HFFc6 (cell line): ENCODE measurements around the gene BICDL1. TPM values are rescaled to one million over a fixed set of nuclear protein-coding genes. Genes with fewer than 3 reads are reported as not detected.

Source experiments
- DNase-seq: peaks from one replicate; pipeline ENCODE4 v3.0.0-alpha.2; 2018
- H3K27ac Mint-ChIP-seq: 2 replicates; pipeline ENCODE4 v1.8.0; 2020; ENCODE audit warnings: mild to moderate bottlenecking, mixed read lengths
- H3K27me3 Mint-ChIP-seq: 2 replicates; pipeline ENCODE4 v1.8.0; 2021; ENCODE audit warnings: mild to moderate bottlenecking, moderate library complexity, mixed read lengths; ENCODE audit not compliant: insufficient read depth
- H3K36me3 Mint-ChIP-seq: 2 replicates; pipeline ENCODE4 v1.8.0; 2021; ENCODE audit warnings: low read depth, mixed read lengths
- H3K4me1 Mint-ChIP-seq: 2 replicates; pipeline ENCODE4 v1.8.0; 2020; ENCODE audit warnings: low read depth, mixed read lengths
- H3K4me3 Mint-ChIP-seq: 2 replicates; pipeline ENCODE4 v1.8.0; 2020; ENCODE audit warnings: mild to moderate bottlenecking, moderate library complexity, mixed read lengths
- H3K9me3 Mint-ChIP-seq: 2 replicates; pipeline ENCODE4 v1.8.0; 2020; ENCODE audit warnings: mild to moderate bottlenecking, mixed read lengths
- CTCF ChIP-seq: fragments of 200-600 bp; sonication (generic); IDR thresholded peaks from 2 replicates; pipeline ENCODE4 v1.5.0; 2021; ENCODE audit warnings: antibody characterized with exemption, mild to moderate bottlenecking
- total RNA-seq, 6 experiments: library from RNA; stranded (reverse); fragmentation: NEBNext Ultra II Directional; extraction: Animal tissue kit (Norgen Biotek cat#: 25700); gene quantifications; 2 replicates in 1 of 6; 3 replicates in 5 of 6; pipeline ENCODE4 v1.2.3, GENCODE V29; 2021

The BICDL1 gene
- total RNA-seq, 6 experiments from 2014 or later, result 0.05 TPM; not detected in 5

GRCh38 chr12:120069278-120069677 lies 80.2 kb downstream of the BICDL1 start:
- Mint-ChIP-seq H3K27me3 (peaks cover 55% of the 10 kb centered on the region), H3K36me3 (no peaks in the 10 kb centered on the region), H3K4me1 (no peaks in the 10 kb centered on the region), H3K9me3 (no peaks in the 10 kb centered on the region), H3K4me3 (no peak overlapping the region), H3K27ac (no peak overlapping the region)
- TF ChIP-seq CTCF, result no peak
- no peak for DNase-seq

GRCh38 chr12:120071493-120072020 lies 82.5 kb downstream of the BICDL1 start:
- Mint-ChIP-seq H3K9me3 (no peaks in the 10 kb centered on the region), H3K4me1 (no peaks in the 10 kb centered on the region), H3K36me3 (no peaks in the 10 kb centered on the region), H3K4me3 (no peak overlapping the region), H3K27me3 (peaks cover 50% of the 10 kb centered on the region), H3K27ac (no peak overlapping the region)
- DNase-seq, result no peak
- no peak for TF ChIP-seq CTCF

- no peak for DNase-seq
- TF ChIP-seq CTCF, result no peak
- H3K9me3 Mint-ChIP-seq, result no peaks in the 10 kb centered on the region
- H3K4me3 Mint-ChIP-seq, result no peak overlapping the region
- H3K36me3 Mint-ChIP-seq, result no peaks in the 10 kb centered on the region
- H3K27ac Mint-ChIP-seq, result no peak overlapping the region
- H3K4me1 Mint-ChIP-seq, result no peaks in the 10 kb centered on the region
- peaks cover 48% of the 10 kb centered on the region for H3K27me3 Mint-ChIP-seq
Observed at GRCh38 chr12:120072472-120073249, 83.6 kb downstream of the BICDL1 start.

GRCh38 chr12:120075034-120075616 lies 86.1 kb downstream of the BICDL1 start:
- DNase-seq, result no peak
- no peaks in the 10 kb centered on the region for H3K9me3 Mint-ChIP-seq
- no peak for TF ChIP-seq CTCF
- H3K27me3 Mint-ChIP-seq, result peaks cover 50% of the 10 kb centered on the region
- no peaks in the 10 kb centered on the region for H3K36me3 Mint-ChIP-seq
- no peak overlapping the region for H3K27ac Mint-ChIP-seq
- H3K4me1 Mint-ChIP-seq, result peaks cover 8% of the 10 kb centered on the region
- no peak overlapping the region for H3K4me3 Mint-ChIP-seq

GRCh38 chr12:120076651-120077050 lies 87.6 kb downstream of the BICDL1 start:
- no peaks in the 10 kb centered on the region for H3K9me3 Mint-ChIP-seq
- no peaks in the 10 kb centered on the region for H3K36me3 Mint-ChIP-seq
- no peak for TF ChIP-seq CTCF
- no peak for DNase-seq
- H3K27ac Mint-ChIP-seq, result no peak overlapping the region
- no peak overlapping the region for H3K4me3 Mint-ChIP-seq
- H3K4me1 Mint-ChIP-seq, result peaks cover 8% of the 10 kb centered on the region
- H3K27me3 Mint-ChIP-seq, result peaks cover 43% of the 10 kb centered on the region
